GM21447 (cell line): Measurements from ENCODE around the gene DEFB123.
A peak's percentile ranks its signal among the peaks of the same experiment; 100 is the strongest.

Source experiments
- ATAC-seq: cut with Tn5 transposase; IDR thresholded peaks from one replicate; pipeline ENCODE4 v1.9.1; 2021; ENCODE audit not compliant: unreplicated experiment

DEFB123 gene

DNA sequence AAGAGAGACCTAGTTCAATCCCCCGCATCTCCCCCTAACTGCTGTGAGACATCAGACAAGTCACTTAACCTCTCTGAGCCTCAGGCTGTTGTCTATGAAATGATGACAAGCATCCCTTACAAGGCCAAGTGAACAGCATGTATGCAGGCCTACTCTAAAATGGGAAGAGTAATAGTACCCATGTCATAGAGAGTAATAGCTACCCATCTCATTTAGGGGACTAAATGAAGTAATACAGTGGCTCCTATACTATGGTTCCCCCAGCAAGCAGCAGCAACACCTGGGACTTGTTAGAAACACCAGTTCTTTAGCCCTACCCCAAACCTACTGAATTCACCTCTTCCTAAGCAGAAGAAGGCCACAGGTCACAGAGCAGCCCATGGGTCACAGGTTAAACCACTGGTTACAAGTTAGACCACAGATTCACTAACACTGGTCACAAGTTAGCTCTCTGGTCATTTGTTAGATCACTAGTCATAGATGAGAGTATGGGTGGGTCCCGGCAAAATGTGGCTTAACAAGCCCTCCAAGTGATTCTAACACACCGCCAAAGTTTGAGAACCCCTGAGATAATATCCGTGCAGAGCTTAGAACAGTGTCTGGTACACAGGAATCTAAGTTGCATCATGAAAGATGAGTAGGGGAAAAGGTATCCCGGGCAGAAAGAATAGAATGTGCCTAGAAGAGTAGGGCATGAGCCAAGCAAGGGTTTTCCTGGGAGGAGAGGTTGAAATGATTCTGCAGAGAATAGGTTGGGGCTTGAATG is 33.1 kb downstream of the DEFB123 start:
- peak; percentile 28 for ATAC-seq

DNA sequence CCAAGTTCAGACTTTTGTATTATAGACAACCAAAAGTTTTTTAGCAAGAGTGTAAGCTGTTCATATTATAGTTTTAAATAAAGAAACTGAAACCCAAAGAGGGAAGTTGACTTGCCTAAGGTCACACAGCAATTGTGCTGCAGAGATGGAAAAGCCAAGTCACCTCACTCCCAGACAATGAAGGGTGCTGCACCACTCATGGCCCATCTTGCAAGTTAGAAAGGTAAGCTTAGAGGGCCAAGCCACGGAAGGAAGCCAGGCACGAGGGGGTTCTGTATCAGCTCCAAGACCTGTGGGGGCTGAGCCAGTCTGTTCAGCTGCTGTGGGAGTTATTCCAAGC is 33.6 kb downstream of the DEFB123 start:
- peak; percentile 80 for ATAC-seq

DNA sequence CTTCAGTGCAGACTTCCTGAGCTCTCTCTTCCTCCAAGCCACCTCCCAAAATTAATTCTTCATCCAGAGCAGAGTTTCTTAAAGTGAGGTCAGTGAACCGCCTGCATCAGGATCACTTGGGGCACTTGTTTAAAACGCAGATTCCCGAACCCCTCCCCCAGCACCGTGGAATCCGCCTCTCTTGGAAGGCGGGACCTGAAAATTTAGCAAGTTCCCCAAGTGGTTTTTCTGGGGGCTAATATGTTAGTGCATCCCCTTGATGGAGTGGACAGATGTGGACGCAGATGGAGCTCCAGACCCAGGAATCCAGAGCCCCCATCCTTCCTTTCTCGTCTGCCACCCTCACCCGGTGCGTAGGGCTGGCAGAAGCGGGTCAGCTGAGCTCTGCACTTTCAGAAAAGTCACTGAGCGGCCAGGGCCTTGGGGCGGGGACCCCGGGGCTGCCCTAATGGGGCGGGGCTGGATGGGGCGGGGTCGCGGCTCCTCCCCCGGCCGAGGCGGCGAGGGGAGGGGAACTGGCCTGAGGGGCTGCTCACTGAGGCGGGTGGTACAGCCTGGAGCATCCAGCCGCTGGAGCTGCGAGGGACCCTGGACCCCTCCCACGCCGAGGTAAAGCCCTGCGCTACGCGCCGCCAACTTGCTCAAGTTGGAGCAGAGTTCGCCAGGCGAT is 34.5 kb downstream of the DEFB123 start, which contains the start of the genes DEFB124 and REM1:
DEFB124 (minus strand) TSS at position 370 of the 670 bp plus-strand sequence. CDS start 2,114 bp downstream, outside the sequence.
REM1 (plus strand) TSS at position 531 of the 670 bp plus-strand sequence. CDS start 1,158 bp downstream, outside the sequence.
- no peak for ATAC-seq

DNA sequence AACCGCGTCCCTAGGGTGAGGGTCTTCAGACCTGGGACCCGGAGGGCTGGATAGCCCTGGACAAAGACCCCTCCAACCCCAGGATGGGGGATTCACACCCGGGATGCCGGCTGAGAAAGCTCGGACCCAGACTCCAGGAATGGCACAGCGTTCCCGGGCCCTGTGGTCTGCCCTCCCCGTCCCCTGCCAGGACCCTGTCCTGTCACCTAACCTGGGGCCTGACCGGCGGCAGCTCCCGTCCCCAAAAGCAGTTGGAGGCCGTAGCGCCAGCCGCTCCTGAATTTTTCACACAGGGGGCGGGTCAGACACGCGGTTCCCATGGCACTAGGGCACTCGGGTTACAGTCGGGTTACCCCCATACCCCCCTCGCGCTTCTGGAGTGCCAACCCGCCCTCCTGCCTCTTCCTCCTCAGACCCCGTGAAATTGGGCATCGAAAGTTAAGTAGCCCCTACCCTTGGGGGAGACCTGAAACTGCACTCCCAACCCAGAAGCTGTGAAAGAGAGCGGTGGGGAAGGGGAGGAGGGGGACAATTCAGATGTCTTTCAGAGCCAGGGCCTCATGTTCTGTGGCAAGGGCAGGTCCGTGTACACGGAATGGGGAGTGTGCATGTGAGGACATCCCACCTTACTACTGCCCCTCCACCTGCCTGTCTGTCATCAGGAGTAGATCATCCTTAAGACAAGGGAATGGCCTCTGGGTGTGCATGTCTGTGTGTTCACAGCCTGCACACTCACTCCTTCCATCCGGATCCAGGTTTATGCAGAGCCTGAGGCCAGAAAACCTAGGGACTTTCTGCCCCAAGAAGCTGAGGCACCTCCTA is 35.3 kb downstream of the DEFB123 start:
- no peak for ATAC-seq

DNA sequence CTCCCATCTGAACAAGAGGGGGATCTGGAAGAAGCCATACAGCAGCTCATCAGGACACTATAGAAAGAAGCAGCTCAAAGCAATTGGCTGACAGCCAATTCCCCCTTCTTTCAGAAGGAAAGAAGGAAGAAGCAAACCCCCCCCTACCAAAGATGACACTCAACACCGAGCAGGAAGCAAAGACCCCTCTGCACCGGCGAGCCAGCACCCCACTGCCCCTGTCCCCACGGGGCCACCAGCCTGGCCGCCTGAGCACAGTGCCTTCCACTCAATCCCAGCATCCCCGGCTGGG is 35.8 kb downstream of the DEFB123 start:
- no peak for ATAC-seq

DNA sequence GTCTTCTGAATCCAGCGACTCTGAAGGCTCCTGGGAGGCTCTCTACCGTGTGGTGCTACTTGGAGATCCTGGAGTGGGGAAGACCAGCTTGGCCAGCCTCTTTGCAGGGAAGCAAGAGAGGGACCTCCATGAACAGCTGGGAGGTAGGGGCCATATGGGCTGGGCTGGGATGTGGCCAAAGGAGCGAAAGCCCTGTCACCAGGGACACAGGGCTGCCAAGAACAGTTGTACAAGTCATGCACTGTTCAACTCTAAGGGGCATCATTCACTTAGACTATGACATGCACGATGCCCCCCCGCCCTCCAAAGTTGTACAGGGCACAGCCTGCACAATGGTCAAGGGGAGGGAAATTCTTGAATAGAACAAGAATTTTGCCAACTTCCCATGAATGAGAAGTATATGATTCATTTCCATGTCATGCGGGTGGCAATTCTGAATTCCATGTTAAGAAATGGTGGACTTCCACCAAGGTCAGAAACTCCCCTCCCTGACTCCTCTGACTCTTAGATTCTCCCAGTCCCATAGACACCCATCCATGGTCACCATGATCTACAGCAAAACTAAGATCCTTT is 36.3 kb downstream of the DEFB123 start:
- ATAC-seq = no peak

DNA sequence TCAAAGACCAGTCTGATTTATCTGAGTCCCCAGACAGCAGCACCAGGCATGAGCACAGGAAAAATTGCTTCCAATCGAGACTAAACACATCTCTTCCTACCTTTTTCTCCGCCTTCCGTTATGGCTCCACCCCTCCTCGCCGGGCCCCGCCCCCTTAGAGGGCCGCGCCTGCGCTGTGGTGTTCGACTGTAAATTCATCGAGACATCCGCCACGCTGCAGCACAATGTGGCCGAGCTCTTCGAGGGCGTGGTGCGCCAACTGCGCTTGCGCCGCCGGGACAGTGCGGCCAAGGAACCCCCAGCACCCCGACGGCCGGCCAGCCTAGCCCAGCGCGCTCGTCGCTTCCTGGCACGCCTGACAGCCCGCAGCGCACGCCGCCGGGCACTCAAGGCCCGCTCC is 43.6 kb downstream of the DEFB123 start:
- ATAC-seq = no peak

DNA sequence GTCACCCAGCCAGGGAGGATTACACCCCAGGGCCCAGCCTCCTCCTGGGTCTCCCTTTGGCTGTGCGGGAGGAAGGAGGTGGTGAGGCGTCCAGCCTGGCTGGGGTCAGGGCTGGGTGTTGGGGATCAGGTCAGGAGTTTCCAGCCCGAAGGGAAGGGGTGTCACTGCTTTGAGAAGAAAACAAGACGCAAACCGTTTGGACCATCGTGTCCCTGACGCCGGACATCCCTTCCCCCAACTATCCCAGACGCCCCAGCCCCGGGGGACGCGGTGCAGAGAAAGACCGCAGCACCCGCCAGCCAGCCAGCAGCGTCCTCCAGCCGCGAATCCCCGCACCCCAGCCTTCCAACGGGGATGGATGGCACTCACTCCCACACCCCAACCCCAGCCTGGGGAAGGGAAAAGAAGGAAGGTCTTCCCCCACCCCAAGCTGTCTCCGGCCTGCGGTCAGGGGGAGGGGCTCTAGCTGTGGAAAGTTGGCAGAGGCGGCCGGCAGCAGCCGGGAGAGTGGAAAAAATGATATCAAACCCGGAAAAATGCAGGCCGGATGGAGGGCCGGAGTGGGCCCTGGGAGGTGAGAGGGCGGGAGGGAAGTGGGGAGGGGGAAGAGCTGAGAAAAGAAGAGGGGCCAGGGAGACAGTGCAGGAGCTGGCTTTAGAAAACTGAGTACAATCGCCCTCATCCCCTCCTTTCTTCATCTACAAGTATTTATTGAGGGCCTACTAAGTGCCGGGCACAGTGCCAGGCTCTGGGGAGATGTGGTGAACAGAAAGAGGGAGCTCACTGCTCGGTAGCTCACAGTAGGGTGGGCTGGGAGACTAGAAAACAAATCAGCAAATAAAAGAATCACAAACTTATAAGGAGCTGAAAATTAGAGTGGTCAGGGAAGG is 45.3 kb downstream of the DEFB123 start:
- no peak for ATAC-seq

DNA sequence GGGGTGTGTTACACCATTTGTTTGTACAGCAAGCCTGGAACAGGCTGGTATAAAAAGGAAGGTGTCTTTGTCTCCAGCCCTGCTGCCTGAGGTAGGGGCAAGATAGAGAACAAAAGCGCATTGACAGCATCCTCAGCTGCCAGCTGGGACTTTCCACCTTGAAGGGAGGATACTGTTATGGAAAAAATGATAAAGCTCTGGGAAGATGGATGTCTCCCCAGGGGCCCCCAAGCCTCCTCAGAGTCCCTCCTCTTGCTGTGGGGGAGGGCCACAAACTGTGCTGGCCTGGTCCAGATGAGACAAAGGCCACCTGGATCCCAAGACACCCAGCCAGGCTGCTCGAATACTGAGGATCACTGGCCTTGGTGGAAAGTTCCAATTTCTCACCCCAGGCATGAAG is 47.7 kb downstream of the DEFB123 start:
- ATAC-seq = no peak

DNA sequence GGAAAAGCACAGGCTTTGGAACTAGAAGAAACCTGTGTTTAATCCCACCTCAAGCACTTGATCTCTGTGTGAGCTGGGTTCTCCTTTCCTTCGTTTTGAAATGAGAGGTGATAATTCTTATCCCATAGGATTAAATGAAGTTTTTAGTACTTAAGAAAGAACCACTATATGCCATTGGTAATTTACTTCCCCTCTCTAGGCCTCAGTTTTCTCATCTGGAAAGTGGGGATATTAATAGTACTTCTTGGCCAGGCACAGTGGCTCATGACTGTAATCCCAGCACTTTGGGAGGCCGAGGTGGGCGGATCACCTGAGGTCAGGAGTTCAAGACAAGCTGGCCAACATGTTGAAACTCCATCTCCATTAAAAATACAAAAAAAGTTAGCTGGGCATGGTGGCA is 48.7 kb downstream of the DEFB123 start:
- no peak for ATAC-seq

DNA sequence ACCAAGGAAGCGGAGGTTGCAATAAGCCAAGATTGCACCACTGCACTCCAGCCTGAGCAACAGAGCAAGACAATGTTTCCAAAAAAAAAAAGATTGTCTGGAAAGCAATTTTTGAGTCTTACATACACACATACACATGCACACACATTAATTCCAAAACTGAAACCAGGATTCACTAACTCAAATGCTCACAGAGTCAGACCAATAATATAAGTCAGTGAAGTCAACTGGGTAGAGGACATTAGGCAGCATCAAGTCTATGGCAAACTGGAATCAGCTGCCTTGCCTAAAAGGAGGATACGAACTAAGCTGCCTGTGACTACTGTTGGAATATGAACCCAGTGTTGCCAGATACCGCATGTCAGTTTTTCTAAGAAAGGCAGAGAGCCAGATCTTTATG is 50.3 kb downstream of the DEFB123 start:
- no peak for ATAC-seq

DNA sequence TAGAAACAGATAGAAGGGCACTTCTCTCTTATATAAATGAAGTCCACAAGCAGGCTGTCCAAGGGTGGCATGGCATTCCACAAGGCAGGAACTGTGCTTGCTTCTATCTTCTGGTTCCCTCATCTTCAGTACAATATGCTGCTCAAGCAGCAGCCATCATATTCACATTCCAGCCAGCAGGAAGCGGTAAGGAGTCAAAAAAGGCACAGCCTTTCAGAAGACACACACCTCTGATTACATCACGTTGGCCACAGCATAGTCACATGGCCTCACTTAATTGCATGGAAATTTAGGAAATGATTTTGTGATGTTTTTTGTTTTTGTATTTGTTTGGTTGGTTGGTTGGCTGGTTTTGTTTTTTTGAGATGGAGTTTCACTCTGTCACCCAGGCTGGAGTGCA is 53.7 kb downstream of the DEFB123 start:
- ATAC-seq = no peak

DNA sequence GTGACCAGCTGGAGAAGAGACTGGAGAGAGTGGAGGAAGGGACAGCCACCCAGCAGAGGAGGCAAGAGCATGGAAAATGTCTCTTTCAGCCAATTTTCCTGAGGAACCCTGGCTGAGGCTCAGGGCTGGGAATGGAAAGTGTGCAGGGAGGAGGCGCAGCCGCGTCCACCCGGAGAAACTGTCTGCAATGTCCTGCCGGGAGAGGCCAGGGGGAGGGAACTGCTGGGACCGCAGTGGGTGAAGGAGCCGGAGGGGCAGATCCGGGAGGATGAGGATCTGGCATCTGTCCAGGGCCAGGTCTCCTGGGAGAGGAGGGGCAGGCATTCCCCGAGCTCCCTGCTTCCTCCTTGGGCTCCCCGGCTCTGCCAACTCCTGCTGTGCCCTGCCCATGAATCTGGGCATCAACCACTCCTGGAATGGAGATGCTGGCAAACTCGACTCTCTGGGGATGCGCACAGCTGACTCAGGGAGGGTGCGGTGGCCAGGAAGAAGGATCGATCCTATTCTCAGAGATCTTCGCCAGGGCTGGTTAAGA is 56.4 kb downstream of the DEFB123 start:
- ATAC-seq = no peak

DNA sequence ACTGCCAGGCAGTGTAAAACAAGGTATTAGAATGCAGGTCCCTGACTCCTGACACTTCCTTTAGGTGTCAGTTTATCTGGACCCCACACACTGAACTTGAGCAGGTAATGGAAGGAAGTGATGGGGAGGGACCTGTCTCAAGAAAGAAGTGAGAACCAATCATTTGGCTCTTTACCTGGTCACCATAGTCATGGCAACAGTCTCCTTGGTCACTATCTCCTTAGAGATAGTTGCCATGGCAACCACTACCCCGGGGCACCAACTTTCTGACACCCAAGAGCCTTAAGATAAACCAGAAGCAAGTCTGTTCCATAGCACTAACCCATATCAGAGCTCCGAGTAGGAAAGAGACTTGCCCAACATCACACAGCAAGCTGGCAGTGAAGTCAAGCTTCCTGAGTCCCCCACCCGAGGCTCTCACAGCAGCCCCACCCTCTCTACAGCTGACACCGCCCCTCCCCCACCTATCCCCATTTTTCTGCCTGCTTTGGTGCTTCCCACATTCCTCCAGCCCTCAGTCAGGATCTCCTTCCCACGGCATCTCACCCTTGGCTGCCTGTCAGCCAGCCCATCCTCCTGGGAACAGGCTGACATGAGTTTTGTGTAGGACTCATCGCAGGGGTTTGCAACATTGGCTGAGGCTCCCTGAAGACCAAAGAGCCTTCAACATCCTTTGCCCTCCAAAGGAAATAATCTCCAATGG is 57.6 kb downstream of the DEFB123 start:
- ATAC-seq = no peak
